HL-60 (cell line): ENCODE measurements around the gene TBX10.

Experiments
- POLR2AphosphoS5 ChIP-seq: IDR thresholded peaks from 2 replicates; pipeline ENCODE4 v1.6.1; 2012; ENCODE audit warnings: low read depth
- SPI1 ChIP-seq: IDR thresholded peaks from 2 replicates; pipeline ENCODE4 v1.6.1; 2012; ENCODE audit warnings: low read depth, mild to moderate bottlenecking, borderline replicate concordance
- TF ChIP-seq, protein P1 (sequence below): IDR thresholded peaks from one replicate; pipeline ENCODE4 v1.5.1; 2011; ENCODE audit warnings: low read length, control low read depth, inconsistent platforms; ENCODE audit not compliant: insufficient read depth
- TF ChIP-seq, protein P2 (sequence below): IDR thresholded peaks from 2 replicates; pipeline ENCODE4 v1.6.1; 2012; ENCODE audit warnings: low read depth; ENCODE audit not compliant: insufficient replicate concordance

- TF ChIP-seq, protein P1, sequence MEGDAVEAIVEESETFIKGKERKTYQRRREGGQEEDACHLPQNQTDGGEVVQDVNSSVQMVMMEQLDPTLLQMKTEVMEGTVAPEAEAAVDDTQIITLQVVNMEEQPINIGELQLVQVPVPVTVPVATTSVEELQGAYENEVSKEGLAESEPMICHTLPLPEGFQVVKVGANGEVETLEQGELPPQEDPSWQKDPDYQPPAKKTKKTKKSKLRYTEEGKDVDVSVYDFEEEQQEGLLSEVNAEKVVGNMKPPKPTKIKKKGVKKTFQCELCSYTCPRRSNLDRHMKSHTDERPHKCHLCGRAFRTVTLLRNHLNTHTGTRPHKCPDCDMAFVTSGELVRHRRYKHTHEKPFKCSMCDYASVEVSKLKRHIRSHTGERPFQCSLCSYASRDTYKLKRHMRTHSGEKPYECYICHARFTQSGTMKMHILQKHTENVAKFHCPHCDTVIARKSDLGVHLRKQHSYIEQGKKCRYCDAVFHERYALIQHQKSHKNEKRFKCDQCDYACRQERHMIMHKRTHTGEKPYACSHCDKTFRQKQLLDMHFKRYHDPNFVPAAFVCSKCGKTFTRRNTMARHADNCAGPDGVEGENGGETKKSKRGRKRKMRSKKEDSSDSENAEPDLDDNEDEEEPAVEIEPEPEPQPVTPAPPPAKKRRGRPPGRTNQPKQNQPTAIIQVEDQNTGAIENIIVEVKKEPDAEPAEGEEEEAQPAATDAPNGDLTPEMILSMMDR: no peak
- TF ChIP-seq, protein P2, sequence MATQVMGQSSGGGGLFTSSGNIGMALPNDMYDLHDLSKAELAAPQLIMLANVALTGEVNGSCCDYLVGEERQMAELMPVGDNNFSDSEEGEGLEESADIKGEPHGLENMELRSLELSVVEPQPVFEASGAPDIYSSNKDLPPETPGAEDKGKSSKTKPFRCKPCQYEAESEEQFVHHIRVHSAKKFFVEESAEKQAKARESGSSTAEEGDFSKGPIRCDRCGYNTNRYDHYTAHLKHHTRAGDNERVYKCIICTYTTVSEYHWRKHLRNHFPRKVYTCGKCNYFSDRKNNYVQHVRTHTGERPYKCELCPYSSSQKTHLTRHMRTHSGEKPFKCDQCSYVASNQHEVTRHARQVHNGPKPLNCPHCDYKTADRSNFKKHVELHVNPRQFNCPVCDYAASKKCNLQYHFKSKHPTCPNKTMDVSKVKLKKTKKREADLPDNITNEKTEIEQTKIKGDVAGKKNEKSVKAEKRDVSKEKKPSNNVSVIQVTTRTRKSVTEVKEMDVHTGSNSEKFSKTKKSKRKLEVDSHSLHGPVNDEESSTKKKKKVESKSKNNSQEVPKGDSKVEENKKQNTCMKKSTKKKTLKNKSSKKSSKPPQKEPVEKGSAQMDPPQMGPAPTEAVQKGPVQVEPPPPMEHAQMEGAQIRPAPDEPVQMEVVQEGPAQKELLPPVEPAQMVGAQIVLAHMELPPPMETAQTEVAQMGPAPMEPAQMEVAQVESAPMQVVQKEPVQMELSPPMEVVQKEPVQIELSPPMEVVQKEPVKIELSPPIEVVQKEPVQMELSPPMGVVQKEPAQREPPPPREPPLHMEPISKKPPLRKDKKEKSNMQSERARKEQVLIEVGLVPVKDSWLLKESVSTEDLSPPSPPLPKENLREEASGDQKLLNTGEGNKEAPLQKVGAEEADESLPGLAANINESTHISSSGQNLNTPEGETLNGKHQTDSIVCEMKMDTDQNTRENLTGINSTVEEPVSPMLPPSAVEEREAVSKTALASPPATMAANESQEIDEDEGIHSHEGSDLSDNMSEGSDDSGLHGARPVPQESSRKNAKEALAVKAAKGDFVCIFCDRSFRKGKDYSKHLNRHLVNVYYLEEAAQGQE: no peak
- TF ChIP-seq POLR2AphosphoS5: no peak
- no peak for TF ChIP-seq SPI1
These were observed 14.7 kb upstream of the TBX10 start for GRCh38 chr11:67654225-67654624.
